GM23338 (cell line): ENCODE measurements around the gene ZNF438. TPM values are rescaled to one million over a fixed set of nuclear protein-coding genes. Genes with fewer than 3 reads are reported as not detected.

ENCODE experiments used
- ATAC-seq: fragments of 200-7000 bp; cut with Tn5 transposase; 3 replicates; pipeline ENCODE4 v1.9.1; 2020
- DNase-seq: peaks from one replicate; pipeline ENCODE4 v3.0.0-alpha.2; 2015; ENCODE audit warnings: low spot score
- H2AFZ ChIP-seq: fragments of 200-600 bp; sonication (generic); 2 replicates; pipeline ENCODE4 v1.8.0; 2016; ENCODE audit warnings: antibody characterized with exemption, mild to moderate bottlenecking, moderate library complexity
- H3F3A ChIP-seq: fragments of 200-600 bp; sonication (generic); replicated peaks from 2 replicates; pipeline ENCODE4 v1.8.0; 2017; ENCODE audit warnings: antibody characterized with exemption, mixed run types, low read depth
- H3K27ac ChIP-seq: fragments of 200-600 bp; sonication (generic); 2 replicates; pipeline ENCODE4 v1.6.1; 2016; ENCODE audit warnings: low read depth
- H3K27me3 ChIP-seq: fragments of 200-600 bp; sonication (generic); 2 replicates; pipeline ENCODE4 v1.8.0; 2016; ENCODE audit warnings: mild to moderate bottlenecking, mixed run types, moderate library complexity; ENCODE audit not compliant: insufficient read depth
- H3K36me3 ChIP-seq: fragments of 200-600 bp; sonication (generic); 2 replicates; pipeline ENCODE4 v1.8.0; 2016; ENCODE audit warnings: mild to moderate bottlenecking; ENCODE audit not compliant: insufficient read depth
- H3K4me1 ChIP-seq: fragments of 200-600 bp; sonication (generic); 2 replicates; pipeline ENCODE4 v1.8.0; 2016; ENCODE audit warnings: mild to moderate bottlenecking, moderate library complexity; ENCODE audit not compliant: insufficient read depth
- H3K4me2 ChIP-seq: fragments of 200-600 bp; sonication (generic); 2 replicates; pipeline ENCODE4 v1.7.1; 2017; ENCODE audit warnings: mixed run types
- H3K4me3 ChIP-seq: fragments of 200-600 bp; sonication (generic); 2 replicates; pipeline ENCODE4 v1.6.1; 2016; ENCODE audit warnings: mixed run types
- H3K79me2 ChIP-seq: fragments of 200-600 bp; sonication (generic); replicated peaks from 2 replicates; pipeline ENCODE4 v1.8.0; 2017; ENCODE audit warnings: mild to moderate bottlenecking; ENCODE audit not compliant: insufficient read depth
- H3K9me2 ChIP-seq: fragments of 200-600 bp; sonication (generic); 2 replicates; pipeline ENCODE4 v1.8.0; 2017; ENCODE audit not compliant: insufficient read depth
- H4K20me1 ChIP-seq: fragments of 200-600 bp; sonication (generic); replicated peaks from 2 replicates; pipeline ENCODE4 v1.8.0; 2017; ENCODE audit warnings: mild to moderate bottlenecking; ENCODE audit not compliant: insufficient read depth
- H3K27ac Mint-ChIP-seq: 2 replicates; pipeline ENCODE4 v1.8.0; 2020; ENCODE audit warnings: inconsistent platforms, mild to moderate bottlenecking, moderate library complexity, mixed read lengths
- H3K27me3 Mint-ChIP-seq: 3 replicates; pipeline ENCODE4 v1.8.0; 2022; ENCODE audit warnings: low read depth, mild to moderate bottlenecking, moderate library complexity, mixed read lengths, inconsistent platforms; ENCODE audit not compliant: insufficient read depth, poor library complexity
- H3K36me3 Mint-ChIP-seq: 3 replicates; pipeline ENCODE4 v1.8.0; 2021; ENCODE audit warnings: low read depth, mild to moderate bottlenecking, inconsistent platforms, moderate library complexity, mixed read lengths
- H3K4me1 Mint-ChIP-seq: 3 replicates; pipeline ENCODE4 v1.8.0; 2020; ENCODE audit warnings: mild to moderate bottlenecking, inconsistent platforms, mixed read lengths
- H3K4me3 Mint-ChIP-seq: 3 replicates; pipeline ENCODE4 v1.8.0; 2021; ENCODE audit warnings: moderate library complexity, mild to moderate bottlenecking, inconsistent platforms, mixed read lengths
- H3K9me3 Mint-ChIP-seq: 3 replicates; pipeline ENCODE4 v1.8.0; 2020; ENCODE audit warnings: moderate library complexity, mild to moderate bottlenecking, inconsistent platforms, mixed read lengths
- CREB1 ChIP-seq: fragments of 250-450 bp; sonication (Bioruptor Pico); IDR thresholded peaks from 2 replicates; pipeline ENCODE4 v1.5.0; 2020; ENCODE audit warnings: low read depth, mild to moderate bottlenecking, moderate library complexity
- CTCF ChIP-seq, 2 experiments: fragments of 200-600 bp in 1 of 2; sonication (generic) in 1 of 2; conservative IDR thresholded peaks; 2 replicates each; pipeline versions ENCODE4 v1.5.1 to v1.6.1; 2016 to 2017; ENCODE audit warnings: antibody characterized with exemption in 2 of 2, low read depth in 2 of 2, mild to moderate bottlenecking in 2 of 2, moderate library complexity in 1 of 2
- EZH2 ChIP-seq: fragments of 200-600 bp; sonication (generic); IDR thresholded peaks from one replicate; pipeline ENCODE4 v1.8.0; 2017; ENCODE audit warnings: antibody characterized with exemption, mild to moderate bottlenecking, low read depth; ENCODE audit not compliant: unreplicated experiment
- EZH2phosphoT487 ChIP-seq: fragments of 200-600 bp; sonication (generic); IDR thresholded peaks from one replicate; pipeline ENCODE4 v1.8.1; 2018; ENCODE audit warnings: antibody characterized with exemption; ENCODE audit not compliant: unreplicated experiment
- JUNB ChIP-seq: IDR thresholded peaks from one replicate; pipeline ENCODE4 v1.6.1; 2016; ENCODE audit warnings: antibody characterized with exemption; ENCODE audit not compliant: unreplicated experiment
- NANOG ChIP-seq: IDR thresholded peaks from 2 replicates; pipeline ENCODE4 v1.6.1; 2016; ENCODE audit warnings: antibody characterized with exemption, borderline replicate concordance
- POLR2AphosphoS5 ChIP-seq: IDR thresholded peaks from 2 replicates; pipeline ENCODE4 v1.6.1; 2016; ENCODE audit warnings: antibody characterized with exemption, low read depth
- REST ChIP-seq: IDR thresholded peaks from one replicate; pipeline ENCODE4 v1.6.1; 2018; ENCODE audit warnings: antibody characterized with exemption; ENCODE audit not compliant: unreplicated experiment
- STAT1 ChIP-seq: IDR thresholded peaks from one replicate; pipeline ENCODE4 v1.6.1; 2016; ENCODE audit warnings: antibody characterized with exemption; ENCODE audit not compliant: unreplicated experiment
- ZNF114 ChIP-seq: fragments of 250-450 bp; sonication (Bioruptor Pico); IDR thresholded peaks from 2 replicates; pipeline ENCODE4 v1.5.0; 2020; ENCODE audit warnings: mild to moderate bottlenecking, moderate library complexity
- ZNF331 ChIP-seq: fragments of 250-450 bp; sonication (Bioruptor Pico); IDR thresholded peaks from 2 replicates; pipeline ENCODE4 v1.5.0; 2020; ENCODE audit warnings: low read depth, mild to moderate bottlenecking, moderate library complexity
- polyA plus RNA-seq: library from polyadenylated mRNA; unstranded; fragments of >200 nt; fragmentation: Nextera tagmentation; extraction: Ambion mirVana; gene quantifications from 2 replicates; pipeline ENCODE4 v1.2.1, GENCODE V29; 2016
- total RNA-seq: library from RNA; depleted of rRNA; stranded (reverse); fragments of >200 nt; shearing (Covaris generic); gene quantifications from 2 replicates; pipeline ENCODE4 v1.2.3, GENCODE V29; 2014
- TF ChIP-seq, protein P1 (sequence below): fragments of 250-450 bp; sonication (Bioruptor Pico); IDR thresholded peaks from 2 replicates; pipeline ENCODE4 v1.5.0; 2020; ENCODE audit warnings: mild to moderate bottlenecking, moderate library complexity
- TF ChIP-seq, protein P2 (sequence below): IDR thresholded peaks from 2 replicates; pipeline ENCODE4 v1.6.1; 2016; ENCODE audit warnings: antibody characterized with exemption

ZNF438 gene
- total and polyA plus RNA-seq, 2 experiments from 2014 or later = 0.91 to 0.94 TPM

- Histone ChIP-seq H3K4me3 (no peak overlapping the region), H4K20me1 (no peaks in the 10 kb centered on the region), H2AFZ (no peak overlapping the region), H3K9me2 (peaks cover 4% of the 10 kb centered on the region), H3K4me1 (peaks cover 18% of the 10 kb centered on the region), H3K27me3 (no peaks in the 10 kb centered on the region), H3F3A (no peaks in the 10 kb centered on the region), H3K27ac (no peak overlapping the region), H3K4me2 (no peak overlapping the region), H3K36me3 (no peaks in the 10 kb centered on the region), H3K79me2 (no peaks in the 10 kb centered on the region)
- no peaks in the 10 kb centered on the region for H3K9me3 Mint-ChIP-seq
- no peak overlapping the region for H3K27ac Mint-ChIP-seq
- TF ChIP-seq STAT1 (no peak), ZNF114 (CRISPR knock-in tag) (no peak), NANOG (no peak), JUNB (no peak), REST (no peak), CTCF (conservative IDR thresholded peaks at IDR 0.05; ENCODE audit: low read depth in 2 of 2) (no peak), EZH2 (no peak), POLR2AphosphoS5 (no peak), ZNF331 (no peak), CREB1 (CRISPR knock-in tag) (no peak), EZH2phosphoT487 (no peak)
- TF ChIP-seq, protein P1, sequence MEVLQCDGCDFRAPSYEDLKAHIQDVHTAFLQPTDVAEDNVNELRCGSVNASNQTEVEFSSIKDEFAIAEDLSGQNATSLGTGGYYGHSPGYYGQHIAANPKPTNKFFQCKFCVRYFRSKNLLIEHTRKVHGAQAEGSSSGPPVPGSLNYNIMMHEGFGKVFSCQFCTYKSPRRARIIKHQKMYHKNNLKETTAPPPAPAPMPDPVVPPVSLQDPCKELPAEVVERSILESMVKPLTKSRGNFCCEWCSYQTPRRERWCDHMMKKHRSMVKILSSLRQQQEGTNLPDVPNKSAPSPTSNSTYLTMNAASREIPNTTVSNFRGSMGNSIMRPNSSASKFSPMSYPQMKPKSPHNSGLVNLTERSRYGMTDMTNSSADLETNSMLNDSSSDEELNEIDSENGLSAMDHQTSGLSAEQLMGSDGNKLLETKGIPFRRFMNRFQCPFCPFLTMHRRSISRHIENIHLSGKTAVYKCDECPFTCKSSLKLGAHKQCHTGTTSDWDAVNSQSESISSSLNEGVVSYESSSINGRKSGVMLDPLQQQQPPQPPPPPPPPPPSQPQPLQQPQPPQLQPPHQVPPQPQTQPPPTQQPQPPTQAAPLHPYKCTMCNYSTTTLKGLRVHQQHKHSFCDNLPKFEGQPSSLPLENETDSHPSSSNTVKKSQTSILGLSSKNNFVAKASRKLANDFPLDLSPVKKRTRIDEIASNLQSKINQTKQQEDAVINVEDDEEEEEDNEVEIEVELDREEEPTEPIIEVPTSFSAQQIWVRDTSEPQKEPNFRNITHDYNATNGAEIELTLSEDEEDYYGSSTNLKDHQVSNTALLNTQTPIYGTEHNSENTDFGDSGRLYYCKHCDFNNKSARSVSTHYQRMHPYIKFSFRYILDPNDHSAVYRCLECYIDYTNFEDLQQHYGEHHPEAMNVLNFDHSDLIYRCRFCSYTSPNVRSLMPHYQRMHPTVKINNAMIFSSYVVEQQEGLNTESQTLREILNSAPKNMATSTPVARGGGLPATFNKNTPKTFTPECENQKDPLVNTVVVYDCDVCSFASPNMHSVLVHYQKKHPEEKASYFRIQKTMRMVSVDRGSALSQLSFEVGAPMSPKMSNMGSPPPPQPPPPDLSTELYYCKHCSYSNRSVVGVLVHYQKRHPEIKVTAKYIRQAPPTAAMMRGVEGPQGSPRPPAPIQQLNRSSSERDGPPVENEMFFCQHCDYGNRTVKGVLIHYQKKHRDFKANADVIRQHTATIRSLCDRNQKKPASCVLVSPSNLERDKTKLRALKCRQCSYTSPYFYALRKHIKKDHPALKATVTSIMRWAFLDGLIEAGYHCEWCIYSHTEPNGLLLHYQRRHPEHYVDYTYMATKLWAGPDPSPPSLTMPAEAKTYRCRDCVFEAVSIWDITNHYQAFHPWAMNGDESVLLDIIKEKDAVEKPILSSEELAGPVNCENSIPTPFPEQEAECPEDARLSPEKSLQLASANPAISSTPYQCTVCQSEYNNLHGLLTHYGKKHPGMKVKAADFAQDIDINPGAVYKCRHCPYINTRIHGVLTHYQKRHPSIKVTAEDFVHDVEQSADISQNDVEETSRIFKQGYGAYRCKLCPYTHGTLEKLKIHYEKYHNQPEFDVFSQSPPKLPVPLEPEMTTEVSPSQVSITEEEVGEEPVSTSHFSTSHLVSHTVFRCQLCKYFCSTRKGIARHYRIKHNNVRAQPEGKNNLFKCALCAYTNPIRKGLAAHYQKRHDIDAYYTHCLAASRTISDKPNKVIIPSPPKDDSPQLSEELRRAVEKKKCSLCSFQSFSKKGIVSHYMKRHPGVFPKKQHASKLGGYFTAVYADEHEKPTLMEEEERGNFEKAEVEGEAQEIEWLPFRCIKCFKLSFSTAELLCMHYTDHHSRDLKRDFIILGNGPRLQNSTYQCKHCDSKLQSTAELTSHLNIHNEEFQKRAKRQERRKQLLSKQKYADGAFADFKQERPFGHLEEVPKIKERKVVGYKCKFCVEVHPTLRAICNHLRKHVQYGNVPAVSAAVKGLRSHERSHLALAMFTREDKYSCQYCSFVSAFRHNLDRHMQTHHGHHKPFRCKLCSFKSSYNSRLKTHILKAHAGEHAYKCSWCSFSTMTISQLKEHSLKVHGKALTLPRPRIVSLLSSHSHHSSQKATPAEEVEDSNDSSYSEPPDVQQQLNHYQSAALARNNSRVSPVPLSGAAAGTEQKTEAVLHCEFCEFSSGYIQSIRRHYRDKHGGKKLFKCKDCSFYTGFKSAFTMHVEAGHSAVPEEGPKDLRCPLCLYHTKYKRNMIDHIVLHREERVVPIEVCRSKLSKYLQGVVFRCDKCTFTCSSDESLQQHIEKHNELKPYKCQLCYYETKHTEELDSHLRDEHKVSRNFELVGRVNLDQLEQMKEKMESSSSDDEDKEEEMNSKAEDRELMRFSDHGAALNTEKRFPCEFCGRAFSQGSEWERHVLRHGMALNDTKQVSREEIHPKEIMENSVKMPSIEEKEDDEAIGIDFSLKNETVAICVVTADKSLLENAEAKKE (CRISPR knock-in tag) = no peak
- TF ChIP-seq, protein P2, sequence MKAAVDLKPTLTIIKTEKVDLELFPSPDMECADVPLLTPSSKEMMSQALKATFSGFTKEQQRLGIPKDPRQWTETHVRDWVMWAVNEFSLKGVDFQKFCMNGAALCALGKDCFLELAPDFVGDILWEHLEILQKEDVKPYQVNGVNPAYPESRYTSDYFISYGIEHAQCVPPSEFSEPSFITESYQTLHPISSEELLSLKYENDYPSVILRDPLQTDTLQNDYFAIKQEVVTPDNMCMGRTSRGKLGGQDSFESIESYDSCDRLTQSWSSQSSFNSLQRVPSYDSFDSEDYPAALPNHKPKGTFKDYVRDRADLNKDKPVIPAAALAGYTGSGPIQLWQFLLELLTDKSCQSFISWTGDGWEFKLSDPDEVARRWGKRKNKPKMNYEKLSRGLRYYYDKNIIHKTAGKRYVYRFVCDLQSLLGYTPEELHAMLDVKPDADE = no peak
- H3K4me3 Mint-ChIP-seq = no peak overlapping the region
- H3K27me3 Mint-ChIP-seq = no peaks in the 10 kb centered on the region
- ATAC-seq (no peak), DNase-seq (no peak)
- peaks cover 20% of the 10 kb centered on the region; the same call in 2 of the 3 replicates for H3K4me1 Mint-ChIP-seq
- H3K36me3 Mint-ChIP-seq = no peaks in the 10 kb centered on the region
These were observed 170.4 kb downstream of the ZNF438 start for GRCh38 chr10:30861221-30861620.
